Stimulated activated CD4-positive, alpha-beta T cell treated with anti-CD3 and anti-CD28 coated beads, Interleukin-15, amount 100 ng/mL, for 48 hours (primary cell): Measurements from ENCODE around the gene PPM1D.

Source experiments
- DNase-seq, 2 donors: peaks; one replicate each; pipeline ENCODE4 v3.0.0-alpha.2; 2020; ENCODE audit warnings: low read depth in 2 of 2

Gene PPM1D

DNA sequence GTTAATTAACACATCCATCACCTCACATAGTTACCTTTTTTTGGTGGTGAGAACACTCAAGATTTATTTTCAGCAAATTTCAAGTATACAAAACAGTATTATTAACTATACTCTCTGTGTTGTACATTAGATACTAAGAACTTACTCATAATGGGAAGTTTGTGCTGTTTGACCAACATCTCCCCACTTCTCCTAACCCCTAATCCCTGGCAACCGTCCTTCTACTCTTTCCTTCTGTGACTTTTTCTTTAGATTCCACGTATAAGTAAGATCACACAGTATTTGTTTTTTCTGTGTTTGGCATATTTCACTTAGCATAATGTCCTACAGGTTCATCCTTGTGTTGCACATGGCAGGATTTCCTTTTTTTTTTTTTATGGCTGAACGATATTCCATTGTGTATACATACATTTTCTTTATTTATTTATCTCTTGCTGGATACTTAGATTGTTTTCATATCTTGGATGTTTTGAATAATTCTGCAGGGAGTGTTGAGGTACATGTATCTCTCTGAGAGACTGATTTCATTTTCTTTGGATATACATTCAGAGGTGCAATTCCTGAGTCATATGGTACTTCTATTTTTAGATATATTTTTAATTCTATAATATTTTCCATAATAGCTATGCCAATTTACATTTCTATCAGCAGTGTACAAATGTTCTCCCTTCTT, 19.0 kb downstream of the PPM1D start:
- DNase-seq: no peak

DNA sequence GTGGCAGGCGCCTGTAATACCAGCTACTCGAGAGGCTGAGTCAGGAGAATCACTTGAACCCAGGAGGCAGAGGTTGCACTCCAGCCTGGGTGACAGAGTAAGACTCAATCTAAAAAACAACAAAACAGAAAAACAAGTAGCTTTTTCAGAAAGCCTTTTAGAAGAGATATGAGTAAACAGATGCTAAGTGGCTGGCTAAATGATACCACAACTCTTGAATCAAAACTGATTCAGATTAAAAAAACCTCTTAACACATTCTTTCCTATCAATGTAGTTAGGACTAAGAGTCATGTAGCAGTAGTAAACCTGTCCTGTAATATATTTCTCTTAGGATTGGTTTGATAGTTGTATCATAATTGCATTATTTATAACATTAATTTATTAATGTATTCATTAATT, 23.0 kb downstream of the PPM1D start:
- no peak for DNase-seq

- DNase-seq: no peak
Measured at GRCh38 chr17:60623415-60623814, 23.4 kb downstream of the PPM1D start.

DNA sequence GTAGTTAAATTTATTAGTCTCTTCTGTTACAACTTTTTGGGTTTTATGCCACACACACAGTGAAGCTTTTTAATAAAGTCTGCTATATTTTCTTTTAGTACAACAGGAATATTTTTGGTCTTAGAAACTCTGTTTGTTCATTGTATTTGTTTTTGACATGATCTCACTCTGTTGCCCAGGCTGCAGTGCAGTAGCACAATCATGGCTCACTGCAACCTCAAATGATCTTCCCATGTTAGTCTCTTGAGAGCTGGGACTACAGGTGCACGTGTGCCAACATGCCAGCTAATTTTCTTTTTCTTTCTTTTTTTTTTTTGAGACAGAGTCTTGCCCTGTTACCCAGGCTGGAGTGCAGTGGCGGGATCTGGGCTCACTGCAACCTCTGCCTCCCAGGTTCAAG, 27.1 kb downstream of the PPM1D start:
- no peak for DNase-seq

- no peak for DNase-seq
Measured at GRCh38 chr17:60628252-60628889, 28.4 kb downstream of the PPM1D start.

DNA sequence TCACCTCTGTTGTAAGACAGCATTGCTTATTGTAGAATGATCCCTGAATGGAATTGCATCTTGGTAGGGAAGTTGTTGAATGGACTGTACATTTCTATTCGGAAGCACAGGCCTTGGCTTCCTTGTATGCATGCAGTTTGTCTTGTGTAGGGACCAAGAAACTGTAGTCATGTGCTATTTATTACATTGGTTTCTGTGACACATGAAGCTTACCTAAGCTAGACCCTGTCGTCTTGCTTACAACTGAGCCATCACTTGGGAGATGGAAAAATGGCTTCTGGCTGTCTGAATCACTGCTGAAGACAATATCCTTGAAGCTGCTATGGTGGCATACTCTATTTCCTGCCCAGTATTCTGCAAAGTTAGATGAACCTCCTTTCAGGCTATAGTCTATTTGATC, 29.1 kb downstream of the PPM1D start:
- no peak for DNase-seq

- DNase-seq: no peak
Measured at GRCh38 chr17:60630352-60630751, 30.4 kb downstream of the PPM1D start.

DNA sequence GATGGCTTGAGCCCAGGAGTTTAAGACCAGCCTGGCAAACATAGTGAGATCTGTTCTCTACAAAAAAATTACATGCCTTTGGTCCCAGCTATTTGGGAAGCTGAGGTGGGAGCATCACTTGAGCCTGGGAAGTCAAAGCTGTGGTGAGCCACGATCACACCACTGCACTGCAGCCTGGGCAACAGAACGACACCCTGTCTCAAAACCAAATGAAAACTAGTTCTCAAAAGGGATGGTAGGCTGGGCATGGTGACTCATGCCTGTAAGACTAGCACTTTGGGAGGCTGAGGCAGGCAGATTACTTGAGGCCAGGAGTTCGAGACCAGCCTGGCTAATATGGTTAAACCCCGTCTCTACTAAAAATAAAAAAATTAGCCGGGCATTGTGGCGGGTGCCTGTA, 31.1 kb downstream of the PPM1D start:
- no peak for DNase-seq

GRCh38 chr17:60637683-60638082, 37.7 kb downstream of the PPM1D start:
- DNase-seq: no peak

DNA sequence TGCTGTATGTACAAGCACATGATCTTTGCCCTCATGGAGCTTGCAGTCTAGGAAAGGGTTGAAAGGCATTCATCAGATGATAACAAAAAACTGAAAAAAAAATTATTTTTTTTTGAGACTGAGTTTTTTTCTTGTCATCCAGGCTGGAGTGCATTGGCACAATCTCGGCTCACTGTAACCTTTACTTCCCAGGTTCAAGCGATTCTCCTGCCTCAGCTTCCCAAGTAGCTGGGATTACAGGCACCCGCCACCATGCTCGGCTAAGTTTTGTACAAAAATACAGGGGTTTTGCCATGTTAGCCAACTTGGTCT, 39.0 kb downstream of the PPM1D start:
- no peak for DNase-seq

DNA sequence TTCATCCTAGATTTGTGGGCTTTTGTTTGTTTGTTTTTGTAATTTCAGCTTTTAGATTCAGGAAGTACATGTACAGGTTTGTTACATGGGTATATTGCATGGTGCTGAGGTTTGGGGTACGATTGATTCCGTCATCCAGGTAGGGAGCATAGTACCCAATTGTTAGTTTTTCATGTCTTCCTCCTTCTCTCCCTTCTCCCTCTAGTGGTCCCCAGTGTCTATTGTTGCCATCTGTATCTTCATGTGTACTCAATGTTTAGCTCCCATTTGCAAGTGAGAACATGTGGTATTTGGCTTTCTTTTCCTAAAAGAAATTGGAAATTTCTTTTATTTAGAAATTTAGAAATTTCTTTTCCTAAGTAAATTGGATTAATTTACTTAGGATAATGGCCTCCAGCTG, 40.5 kb downstream of the PPM1D start:
- no peak for DNase-seq

DNA sequence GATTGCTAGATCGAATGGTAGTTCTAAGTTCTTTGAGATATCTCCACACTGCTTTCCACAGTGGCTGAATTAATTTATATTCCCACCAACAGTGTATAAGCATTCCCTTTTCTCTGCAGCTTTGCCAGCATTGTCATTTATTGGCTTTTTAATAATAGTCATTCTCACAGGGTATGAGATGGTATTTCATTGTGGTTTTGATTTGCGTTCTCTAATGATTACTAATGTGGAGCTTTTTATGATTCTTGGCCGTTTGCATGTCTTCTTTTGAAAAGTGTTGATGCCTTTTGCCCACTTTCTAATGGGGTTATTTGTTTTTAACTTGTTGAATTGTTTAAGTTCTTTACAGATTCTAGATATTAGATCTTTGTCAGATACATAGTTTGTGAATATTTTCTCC, 41.1 kb downstream of the PPM1D start:
- DNase-seq: no peak

GRCh38 chr17:60641810-60642220, 41.8 kb downstream of the PPM1D start:
- peak; percentile 7 to 26 for DNase-seq

DNA sequence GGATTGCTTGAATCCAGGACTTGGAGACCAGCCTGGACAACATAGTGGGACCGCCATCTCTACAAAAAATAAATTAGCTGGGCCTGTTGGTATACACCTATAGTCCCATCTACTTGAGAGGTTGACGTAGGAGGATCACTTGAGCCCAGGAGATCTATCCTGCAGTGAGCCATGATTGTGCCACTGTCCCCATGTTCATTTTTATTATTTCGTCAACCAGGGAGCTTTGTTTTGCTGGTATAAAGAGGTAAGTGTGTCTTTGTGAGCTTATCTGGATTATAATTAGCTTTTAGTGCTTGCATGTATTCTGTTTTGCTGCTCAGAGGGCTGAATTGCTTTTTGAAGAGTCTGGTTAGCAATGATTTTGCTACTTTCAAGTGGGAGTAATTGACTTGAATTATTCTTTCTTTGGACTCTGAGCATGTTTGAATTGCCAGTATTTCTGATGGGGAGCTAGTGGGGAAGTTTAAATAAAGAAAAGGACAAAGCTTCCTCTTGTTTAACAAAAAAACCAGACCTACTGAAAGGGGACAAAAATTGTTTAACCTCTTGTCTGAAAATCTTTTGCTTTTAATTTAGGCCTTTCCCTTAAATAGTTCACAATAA, 46.0 kb downstream of the PPM1D start:
- DNase-seq: no peak

- no peak for DNase-seq
Measured at GRCh38 chr17:60646701-60647100, 46.7 kb downstream of the PPM1D start.

- no peak for DNase-seq
Measured at GRCh38 chr17:60647705-60648104, 47.7 kb downstream of the PPM1D start.

DNA sequence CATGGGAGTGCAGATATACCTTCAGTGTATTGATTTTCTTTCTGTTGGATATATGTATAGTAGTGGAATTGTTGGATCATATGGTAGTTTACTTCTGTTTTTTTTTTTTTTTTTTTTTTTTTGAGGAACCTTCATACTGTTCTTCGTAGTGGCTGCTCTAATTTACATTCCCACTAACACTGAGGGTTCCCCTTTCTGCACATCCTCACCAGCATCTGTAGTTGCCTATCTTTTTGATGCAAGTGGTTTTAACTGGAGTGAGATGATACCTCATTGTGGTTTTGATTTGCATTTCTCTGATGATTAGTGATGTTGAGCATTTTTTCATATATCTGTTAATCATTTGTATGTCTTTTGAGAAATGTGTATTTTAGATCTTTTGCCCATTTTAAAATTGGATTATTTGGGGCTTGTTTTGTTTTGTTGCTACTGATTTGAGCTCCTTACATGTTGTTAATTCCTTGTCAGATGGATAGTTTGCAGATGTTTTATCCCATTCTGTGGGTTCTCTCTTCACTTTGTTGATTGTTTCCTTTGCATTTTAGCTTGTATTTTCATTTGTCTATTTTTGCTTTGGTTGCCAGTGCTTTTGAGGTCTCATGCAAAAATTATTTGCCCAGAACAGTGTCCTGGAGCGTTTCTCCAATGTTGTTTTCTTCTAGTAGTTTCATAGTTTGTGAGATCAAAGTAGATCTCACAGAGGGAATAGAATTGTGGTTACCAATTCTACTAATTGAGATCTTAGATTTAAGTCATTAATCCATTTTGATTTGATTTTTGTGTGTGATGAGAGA, 52.7 kb downstream of the PPM1D start:
- DNase-seq: no peak

GRCh38 chr17:60653569-60653968, 53.6 kb downstream of the PPM1D start:
- DNase-seq: no peak

- no peak for DNase-seq
Measured at GRCh38 chr17:60656499-60656898, 56.5 kb downstream of the PPM1D start.

GRCh38 chr17:60659156-60659555, 59.2 kb downstream of the PPM1D start:
- no peak for DNase-seq

GRCh38 chr17:60661489-60661888, 61.5 kb downstream of the PPM1D start:
- DNase-seq: no peak

DNA sequence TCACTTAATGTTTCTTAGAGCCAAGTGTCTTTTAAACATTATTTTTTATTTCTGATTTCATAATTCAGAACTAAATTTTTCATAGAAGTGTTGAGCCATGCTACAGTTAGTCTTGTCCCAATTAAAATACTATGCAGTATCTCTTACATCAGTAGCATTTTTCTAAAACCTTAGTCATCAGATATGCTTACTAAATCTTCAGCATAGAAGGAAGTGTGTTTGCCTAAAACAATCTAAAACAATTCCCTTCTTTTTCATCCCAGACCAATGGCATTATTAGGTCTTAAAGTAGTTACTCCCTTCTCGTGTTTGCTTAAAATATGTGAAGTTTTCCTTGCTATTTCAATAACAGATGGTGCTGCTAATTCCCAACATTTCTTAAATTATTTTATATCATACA, 64.0 kb downstream of the PPM1D start:
- DNase-seq: no peak

GRCh38 chr17:60665602-60666001, 65.6 kb downstream of the PPM1D start:
- no peak for DNase-seq
